Keratinocyte (primary cell): ENCODE measurements around the gene ZNF543.

Experiments used
- EZH2 ChIP-seq: IDR thresholded peaks from one replicate; pipeline ENCODE4 v1.6.1; 2012; ENCODE audit warnings: inconsistent platforms, mild to moderate bottlenecking, low read length, moderate library complexity
- TF ChIP-seq, protein P1 (sequence below), 3 experiments: IDR thresholded peaks in 1 of 3; conservative IDR thresholded peaks in 1 of 3; optimal IDR thresholded peaks in 1 of 3; 2 replicates in 2 of 3; 3 replicates in 1 of 3; pipeline versions ENCODE3 to v1.5.1; 2011; ENCODE audit warnings: low read length in 3 of 3, mild to moderate bottlenecking in 3 of 3, moderate library complexity in 2 of 3, control low read depth in 1 of 3, inconsistent platforms in 1 of 3; ENCODE audit not compliant: insufficient read depth in 2 of 3; ENCODE audit errors: extremely low read depth in 1 of 3

DNA sequence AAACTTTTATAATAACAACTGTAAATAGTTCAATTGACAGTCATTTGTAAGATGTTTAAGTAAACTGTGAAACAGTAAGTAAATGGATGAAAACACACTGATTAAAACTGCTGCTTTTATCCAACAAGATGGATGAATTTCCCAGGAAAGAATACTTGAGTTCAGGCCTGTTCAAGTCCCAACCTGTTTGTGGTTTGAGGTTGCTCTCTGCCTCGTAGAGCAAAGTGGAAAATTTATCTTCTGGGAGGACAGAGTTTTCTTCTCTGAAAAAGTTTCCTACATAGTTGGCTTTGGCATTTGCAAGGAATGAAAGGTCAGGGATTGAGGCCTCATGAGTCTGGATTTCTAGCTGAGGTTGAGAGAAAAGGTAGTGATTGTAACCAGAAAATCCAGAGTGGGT is 15.2 kb upstream of the ZNF543 start:
- TF ChIP-seq EZH2 = no peak
- TF ChIP-seq, protein P1, sequence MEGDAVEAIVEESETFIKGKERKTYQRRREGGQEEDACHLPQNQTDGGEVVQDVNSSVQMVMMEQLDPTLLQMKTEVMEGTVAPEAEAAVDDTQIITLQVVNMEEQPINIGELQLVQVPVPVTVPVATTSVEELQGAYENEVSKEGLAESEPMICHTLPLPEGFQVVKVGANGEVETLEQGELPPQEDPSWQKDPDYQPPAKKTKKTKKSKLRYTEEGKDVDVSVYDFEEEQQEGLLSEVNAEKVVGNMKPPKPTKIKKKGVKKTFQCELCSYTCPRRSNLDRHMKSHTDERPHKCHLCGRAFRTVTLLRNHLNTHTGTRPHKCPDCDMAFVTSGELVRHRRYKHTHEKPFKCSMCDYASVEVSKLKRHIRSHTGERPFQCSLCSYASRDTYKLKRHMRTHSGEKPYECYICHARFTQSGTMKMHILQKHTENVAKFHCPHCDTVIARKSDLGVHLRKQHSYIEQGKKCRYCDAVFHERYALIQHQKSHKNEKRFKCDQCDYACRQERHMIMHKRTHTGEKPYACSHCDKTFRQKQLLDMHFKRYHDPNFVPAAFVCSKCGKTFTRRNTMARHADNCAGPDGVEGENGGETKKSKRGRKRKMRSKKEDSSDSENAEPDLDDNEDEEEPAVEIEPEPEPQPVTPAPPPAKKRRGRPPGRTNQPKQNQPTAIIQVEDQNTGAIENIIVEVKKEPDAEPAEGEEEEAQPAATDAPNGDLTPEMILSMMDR (optimal IDR thresholded peaks at IDR 0.05 in 1 of 3, IDR thresholded peaks at IDR 0.05 in 1 of 3, conservative IDR thresholded peaks at IDR 0.05 in 1 of 3; ENCODE audit: extremely low read depth in 1 of 3, insufficient read depth in 2 of 3, low read length in 3 of 3) = no peak
